PFSK-1 (cell line): ENCODE data around the gene CSF1R.

Experiments
- FOXP2 ChIP-seq: optimal IDR thresholded peaks from 2 replicates; pipeline ENCODE3; 2011; ENCODE audit warnings: borderline replicate concordance, control low read depth, inconsistent platforms; ENCODE audit not compliant: insufficient read depth; ENCODE audit errors: extremely low read length, extremely low read depth
- POLR2AphosphoS5 ChIP-seq: IDR thresholded peaks from 2 replicates; pipeline ENCODE4 v1.6.1; 2012; ENCODE audit warnings: low read depth, mild to moderate bottlenecking, control low read depth, low read length, moderate library complexity
- REST ChIP-seq, 2 experiments: IDR thresholded peaks; 2 replicates each; pipeline versions ENCODE4 v1.6.1 to v1.8.0; 2011 to 2012; ENCODE audit warnings: low read depth in 2 of 2, low read length in 2 of 2, control low read depth in 1 of 2, inconsistent platforms in 1 of 2, mild to moderate bottlenecking in 1 of 2, moderate library complexity in 1 of 2; ENCODE audit not compliant: insufficient read depth in 1 of 2
- SIN3A ChIP-seq: IDR thresholded peaks from 2 replicates; pipeline ENCODE4 v1.6.1; 2012; ENCODE audit warnings: mild to moderate bottlenecking, low read length, moderate library complexity, borderline replicate concordance; ENCODE audit not compliant: insufficient read depth
- TAF1 ChIP-seq: IDR thresholded peaks from 2 replicates; pipeline ENCODE4 v1.6.1; 2012; ENCODE audit warnings: low read length, control low read depth, borderline replicate concordance; ENCODE audit not compliant: insufficient read depth

GRCh38 chr5:150033334-150033733 lies 53.0 kb downstream of the CSF1R start:
- TF ChIP-seq POLR2AphosphoS5 (no peak), REST (IDR thresholded peaks at IDR 0.05; ENCODE audit: insufficient read depth in 1 of 2, low read depth in 2 of 2, low read length in 2 of 2) (no peak), TAF1 (no peak), SIN3A (no peak), FOXP2 (no peak)
